Stimulated activated effector memory CD8-positive, alpha-beta T cell treated with anti-CD3 and anti-CD28 coated beads, Interleukin-12 subunit alpha, Interleukin-12 subunit beta, amount 100 ng/mL, for 72 hours (primary cell): ENCODE results near the gene EXT2.

Experiments used
- ATAC-seq: fragments of 150-1000 bp; cut with Tn5 transposase; 2 replicates; pipeline ENCODE4 v1.10.0; 2021
- DNase-seq, 2 donors: peaks; one replicate each; pipeline ENCODE4 v3.0.0; 2021 to 2022; ENCODE audit warnings: low spot score in 2 of 2
- H3K27ac Mint-ChIP-seq: one replicate; pipeline ENCODE4 v1.8.0; 2022; ENCODE audit warnings: mild to moderate bottlenecking, mixed read lengths
- H3K36me3 Mint-ChIP-seq: one replicate; pipeline ENCODE4 v1.8.0; 2022; ENCODE audit warnings: mild to moderate bottlenecking, mixed read lengths
- H3K4me1 Mint-ChIP-seq: one replicate; pipeline ENCODE4 v1.8.0; 2022; ENCODE audit warnings: mixed read lengths
- H3K4me3 Mint-ChIP-seq: one replicate; pipeline ENCODE4 v1.8.0; 2022; ENCODE audit warnings: mild to moderate bottlenecking, mixed read lengths
- H3K9me3 Mint-ChIP-seq: one replicate; pipeline ENCODE4 v1.8.0; 2022; ENCODE audit warnings: mixed read lengths

The EXT2 gene

GRCh38 chr11:44189986-44190882 is 94.8 kb downstream of the EXT2 start:
- Mint-ChIP-seq H3K4me3 (no peak overlapping the region), H3K4me1 (peaks cover 29% of the 10 kb centered on the region), H3K36me3 (peaks cover 13% of the 10 kb centered on the region), H3K9me3 (peaks cover 5% of the 10 kb centered on the region), H3K27ac (no peak overlapping the region)
- ATAC-seq, result no peak
- DNase-seq, result no peak

DNA sequence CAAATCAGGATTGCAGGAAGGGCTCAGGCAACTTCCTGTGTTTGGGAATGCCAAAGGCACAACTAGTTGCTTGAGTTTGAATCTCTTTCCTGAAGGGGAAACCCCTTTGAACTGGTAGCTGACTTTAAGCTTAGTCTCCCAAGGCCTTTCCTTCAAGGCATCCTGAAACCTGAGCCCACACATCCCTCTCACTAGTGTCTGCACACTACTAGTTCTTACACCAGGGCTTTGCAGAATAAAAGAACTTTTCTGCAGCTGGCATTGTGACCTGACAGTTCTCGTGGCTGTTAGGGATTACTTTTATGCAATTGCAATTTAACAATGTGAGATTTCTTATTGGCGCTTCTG is 95.4 kb downstream of the EXT2 start:
- Mint-ChIP-seq H3K36me3 (peaks cover 13% of the 10 kb centered on the region), H3K9me3 (peaks cover 5% of the 10 kb centered on the region), H3K27ac (no peak overlapping the region), H3K4me1 (peaks cover 22% of the 10 kb centered on the region), H3K4me3 (no peak overlapping the region)
- no peak for ATAC-seq
- no peak for DNase-seq

- H3K9me3 Mint-ChIP-seq, result peaks cover 5% of the 10 kb centered on the region
- DNase-seq (no peak), ATAC-seq (no peak)
- no peak overlapping the region for H3K4me3 Mint-ChIP-seq
- peaks cover 13% of the 10 kb centered on the region for H3K36me3 Mint-ChIP-seq
- peak overlapping the region; percentile 41 for H3K27ac Mint-ChIP-seq
- H3K4me1 Mint-ChIP-seq, result peaks cover 22% of the 10 kb centered on the region
These were observed 96.0 kb downstream of the EXT2 start for GRCh38 chr11:44191322-44192016.

DNA sequence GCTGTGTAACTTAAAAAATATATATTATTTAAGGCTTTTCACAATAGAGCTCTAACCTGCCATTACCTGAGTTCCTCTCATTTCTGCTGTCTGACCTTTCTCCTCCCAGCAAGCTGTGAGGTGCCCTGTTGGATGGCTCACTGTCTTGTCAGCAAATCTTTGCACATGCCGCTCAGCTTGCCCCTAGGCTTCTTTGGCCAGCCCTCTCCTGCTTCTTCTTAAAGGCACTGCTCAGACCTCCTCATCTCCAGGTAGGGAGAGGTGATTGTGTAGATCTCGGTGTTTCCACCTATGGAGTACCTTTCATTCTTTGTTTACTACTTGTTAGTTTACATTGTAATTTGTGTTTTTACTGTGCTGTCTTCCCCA is 96.5 kb downstream of the EXT2 start:
- DNase-seq, result no peak
- ATAC-seq, result no peak
- peaks cover 22% of the 10 kb centered on the region for H3K4me1 Mint-ChIP-seq
- H3K27ac Mint-ChIP-seq, result peak overlapping the region; percentile 41
- H3K9me3 Mint-ChIP-seq, result peaks cover 5% of the 10 kb centered on the region
- peaks cover 13% of the 10 kb centered on the region for H3K36me3 Mint-ChIP-seq
- peak overlapping the region; percentile 26 for H3K4me3 Mint-ChIP-seq

DNA sequence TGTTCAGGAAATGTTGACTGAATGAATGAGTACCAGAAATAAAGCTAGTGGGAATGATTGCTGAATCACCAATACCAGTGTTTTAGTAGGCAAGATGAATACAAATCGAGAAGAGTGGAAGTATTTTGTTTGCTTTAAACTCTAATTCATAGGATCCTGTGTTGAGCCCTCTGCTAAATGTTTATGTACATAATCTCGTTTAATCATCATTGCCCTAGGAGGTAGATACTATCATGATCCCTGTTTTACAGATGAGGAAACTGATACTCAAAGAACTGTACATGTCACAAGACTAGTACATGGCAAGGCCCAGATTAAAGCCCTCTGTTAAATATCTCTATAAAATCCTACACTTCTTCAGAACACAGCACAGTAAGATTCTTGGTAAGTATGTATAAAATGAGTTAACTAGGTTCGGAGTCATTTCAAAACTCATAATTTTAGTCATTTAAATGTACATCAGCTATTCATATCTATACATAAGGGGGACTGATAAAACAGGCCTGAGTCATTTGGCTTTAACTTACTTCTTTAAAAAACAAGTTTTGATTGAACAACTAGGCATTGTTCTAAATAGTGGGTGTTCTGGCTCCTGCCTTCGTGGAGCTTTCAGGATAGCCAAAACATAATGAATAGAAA is 97.1 kb downstream of the EXT2 start:
- peak overlapping the region; percentile 26 for H3K4me3 Mint-ChIP-seq
- peaks cover 13% of the 10 kb centered on the region for H3K36me3 Mint-ChIP-seq
- DNase-seq, result no peak
- peaks cover 22% of the 10 kb centered on the region for H3K4me1 Mint-ChIP-seq
- H3K27ac Mint-ChIP-seq, result peak overlapping the region; percentile 41
- peak; percentile 96 for ATAC-seq
- H3K9me3 Mint-ChIP-seq, result peaks cover 5% of the 10 kb centered on the region

GRCh38 chr11:44193856-44194255 is 98.4 kb downstream of the EXT2 start:
- Mint-ChIP-seq H3K4me1 (peaks cover 22% of the 10 kb centered on the region), H3K27ac (peak overlapping the region; percentile 68), H3K36me3 (peaks cover 23% of the 10 kb centered on the region), H3K9me3 (no peaks in the 10 kb centered on the region), H3K4me3 (no peak overlapping the region)
- DNase-seq (no peak), ATAC-seq (no peak)

DNA sequence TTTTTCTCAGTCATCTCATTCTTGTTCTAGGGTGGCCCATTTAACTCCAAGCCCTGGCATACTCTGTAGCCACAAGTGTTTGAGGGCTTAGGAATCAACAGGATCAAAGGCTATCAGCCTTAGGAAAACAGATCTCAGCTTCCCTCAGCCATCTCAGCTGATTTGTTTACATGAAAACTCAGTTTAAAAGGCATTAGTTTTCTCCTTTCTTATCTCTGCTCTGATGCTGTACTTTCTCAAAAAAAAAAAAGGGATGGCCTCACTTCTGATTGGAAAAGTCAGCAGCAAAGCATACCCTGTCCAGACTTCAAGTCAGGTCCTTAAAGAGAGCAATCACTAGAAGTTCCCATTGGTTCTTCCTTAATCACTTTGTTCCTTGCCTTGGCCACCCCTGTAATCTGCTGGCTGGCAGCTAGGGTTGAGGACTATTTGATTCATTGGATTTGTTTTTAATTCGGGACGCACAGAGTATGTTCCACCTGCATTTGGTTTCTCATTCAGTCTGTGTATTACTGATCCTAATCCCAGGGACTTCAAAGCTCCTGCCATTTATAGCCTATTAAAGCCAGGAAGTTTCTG is 102.8 kb downstream of the EXT2 start:
- no peak for DNase-seq
- no peak overlapping the region for H3K4me3 Mint-ChIP-seq
- H3K4me1 Mint-ChIP-seq, result peaks cover 6% of the 10 kb centered on the region
- no peak for ATAC-seq
- no peak overlapping the region for H3K27ac Mint-ChIP-seq
- peaks cover 25% of the 10 kb centered on the region for H3K36me3 Mint-ChIP-seq
- no peaks in the 10 kb centered on the region for H3K9me3 Mint-ChIP-seq

- Mint-ChIP-seq H3K9me3 (no peaks in the 10 kb centered on the region), H3K27ac (no peak overlapping the region), H3K4me3 (no peak overlapping the region), H3K36me3 (peaks cover 25% of the 10 kb centered on the region), H3K4me1 (no peaks in the 10 kb centered on the region)
- DNase-seq (no peak), ATAC-seq (no peak)
These were observed 103.8 kb downstream of the EXT2 start for GRCh38 chr11:44199298-44199697.

DNA sequence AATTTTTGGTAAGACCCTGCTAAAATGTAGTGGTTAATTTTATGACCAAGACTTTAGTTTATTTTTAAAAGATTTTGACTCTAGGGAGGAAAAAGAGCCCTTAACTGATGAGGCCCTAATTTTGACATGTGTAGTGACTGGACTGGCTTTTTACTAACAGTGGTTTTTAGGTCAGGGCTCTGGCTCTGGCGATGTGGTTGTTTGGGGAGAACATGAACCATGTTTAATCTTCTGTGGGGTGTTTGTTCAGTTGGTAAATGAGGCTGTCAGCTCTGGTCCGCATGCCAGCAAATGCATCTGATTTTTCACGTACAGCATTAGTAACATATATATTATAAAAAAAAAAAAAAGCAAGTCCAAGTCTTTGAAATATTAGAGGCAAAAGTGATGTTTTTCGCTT is 104.3 kb downstream of the EXT2 start:
- no peaks in the 10 kb centered on the region for H3K4me1 Mint-ChIP-seq
- DNase-seq (no peak), ATAC-seq (no peak)
- no peak overlapping the region for H3K27ac Mint-ChIP-seq
- H3K36me3 Mint-ChIP-seq, result peaks cover 25% of the 10 kb centered on the region
- H3K4me3 Mint-ChIP-seq, result no peak overlapping the region
- H3K9me3 Mint-ChIP-seq, result no peaks in the 10 kb centered on the region

DNA sequence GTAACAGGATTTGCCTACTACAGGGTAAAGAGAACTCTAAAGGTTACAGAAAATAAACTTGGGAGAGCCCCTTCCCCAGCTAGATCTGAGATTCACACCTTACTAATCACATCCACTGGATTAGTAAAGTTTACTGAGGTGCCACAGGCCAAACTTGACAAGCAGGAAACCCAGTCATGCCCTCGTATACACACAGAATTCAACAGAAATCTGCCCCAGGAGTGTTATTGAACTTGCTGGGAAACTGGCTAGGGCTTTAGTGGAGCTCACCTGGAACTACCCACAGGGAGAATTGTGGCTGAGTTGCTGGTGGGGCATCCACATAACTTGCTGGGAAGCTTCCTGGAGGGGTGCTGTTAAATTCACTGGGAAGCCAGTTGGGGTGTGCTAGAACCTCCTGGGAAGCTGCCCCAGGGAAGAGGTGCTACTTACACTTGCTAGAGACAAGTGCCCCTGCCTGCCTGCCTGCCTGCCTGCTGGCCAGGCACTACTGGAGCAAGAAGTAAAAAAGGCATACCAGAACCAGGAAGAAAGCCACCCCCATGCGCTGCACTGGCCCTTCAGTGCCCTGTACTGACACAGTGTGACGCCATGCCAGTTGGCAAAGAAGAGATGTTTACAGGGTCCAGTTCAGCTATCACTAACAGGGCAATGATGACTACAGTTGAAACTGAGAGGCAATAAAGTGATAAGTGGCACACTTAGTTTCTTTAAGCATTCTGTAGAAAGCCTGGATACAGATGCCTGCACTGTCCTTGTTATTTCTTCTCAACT is 108.0 kb downstream of the EXT2 start:
- Mint-ChIP-seq H3K4me3 (no peak overlapping the region), H3K27ac (peak overlapping the region; percentile 40), H3K36me3 (peaks cover 27% of the 10 kb centered on the region), H3K4me1 (no peaks in the 10 kb centered on the region), H3K9me3 (no peaks in the 10 kb centered on the region)
- ATAC-seq, result peak; percentile 53
- no peak for DNase-seq

- Mint-ChIP-seq H3K9me3 (peaks cover 2% of the 10 kb centered on the region), H3K4me3 (no peak overlapping the region), H3K36me3 (peaks cover 18% of the 10 kb centered on the region), H3K4me1 (peaks cover 6% of the 10 kb centered on the region), H3K27ac (no peak overlapping the region)
- no peak for DNase-seq
- ATAC-seq, result no peak
These were observed 109.9 kb downstream of the EXT2 start for GRCh38 chr11:44205352-44205751.

- DNase-seq (no peak), ATAC-seq (no peak)
- no peak overlapping the region for H3K4me3 Mint-ChIP-seq
- H3K4me1 Mint-ChIP-seq, result peaks cover 6% of the 10 kb centered on the region
- H3K9me3 Mint-ChIP-seq, result peaks cover 2% of the 10 kb centered on the region
- no peak overlapping the region for H3K27ac Mint-ChIP-seq
- H3K36me3 Mint-ChIP-seq, result peaks cover 16% of the 10 kb centered on the region
These were observed 110.4 kb downstream of the EXT2 start for GRCh38 chr11:44205836-44206235.

DNA sequence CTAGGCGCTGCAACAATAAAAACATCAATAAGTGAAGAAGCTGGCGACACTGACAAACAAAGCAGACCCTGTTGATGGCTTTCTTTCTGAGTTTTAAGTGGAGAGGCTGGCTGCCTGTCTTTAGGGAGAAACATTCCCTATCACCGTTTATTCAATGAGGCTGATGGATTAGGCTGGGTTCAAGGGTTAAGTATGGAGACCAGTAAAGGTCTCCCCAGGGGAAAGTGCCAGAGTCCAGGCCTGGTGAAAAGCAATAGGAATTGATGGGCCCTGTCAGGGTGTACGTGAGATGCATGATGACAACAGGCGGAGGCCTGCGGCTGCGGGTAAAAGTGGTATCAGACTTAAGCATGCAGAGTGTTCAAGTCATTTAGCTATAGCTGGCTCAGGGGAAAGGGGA is 111.8 kb downstream of the EXT2 start:
- H3K36me3 Mint-ChIP-seq, result peaks cover 16% of the 10 kb centered on the region
- no peak overlapping the region for H3K4me3 Mint-ChIP-seq
- H3K9me3 Mint-ChIP-seq, result peaks cover 8% of the 10 kb centered on the region

DNA sequence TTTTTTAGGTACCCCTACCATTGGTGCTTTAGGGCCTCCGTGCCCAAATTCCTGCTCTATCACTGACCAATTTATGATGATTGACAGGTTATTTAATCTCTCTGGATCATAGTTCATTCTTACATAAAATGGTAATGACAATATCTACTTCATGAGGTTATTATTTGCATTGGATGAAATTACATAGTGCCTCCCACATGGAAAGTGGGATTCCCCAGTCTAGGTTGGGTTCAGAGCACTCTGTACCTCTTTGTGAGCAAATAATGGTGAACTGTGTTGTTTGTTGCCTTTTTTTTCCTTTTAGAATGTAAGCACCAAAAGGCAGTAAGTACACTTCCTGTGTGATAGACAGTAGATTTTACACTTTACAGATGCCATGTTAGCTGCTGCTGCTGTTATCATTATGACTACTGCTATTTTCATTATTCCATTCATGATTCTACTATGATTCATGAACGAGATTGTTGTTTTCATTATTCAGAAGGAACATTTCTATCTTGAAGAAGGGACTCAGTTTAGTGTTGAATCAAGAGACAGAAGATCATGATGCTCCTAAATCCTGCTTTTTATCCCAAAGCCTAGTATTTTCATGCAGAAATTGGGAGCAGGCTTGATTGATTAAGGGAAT is 113.6 kb downstream of the EXT2 start:
- H3K27ac Mint-ChIP-seq, result no peak overlapping the region
- H3K36me3 Mint-ChIP-seq, result peaks cover 16% of the 10 kb centered on the region
- peaks cover 8% of the 10 kb centered on the region for H3K9me3 Mint-ChIP-seq
- ATAC-seq (peak; percentile 86), DNase-seq (no peak)
- H3K4me1 Mint-ChIP-seq, result peaks cover 6% of the 10 kb centered on the region
- H3K4me3 Mint-ChIP-seq, result no peak overlapping the region

More for the DNA sequence above, 111.8 kb downstream of the EXT2 start:
- Mint-ChIP-seq H3K27ac (no peak overlapping the region), H3K4me1 (peaks cover 6% of the 10 kb centered on the region)
- ATAC-seq (no peak), DNase-seq (no peak)
